Cardiac muscle cell (in vitro differentiated cells and primary cell): ENCODE measurements around the gene IKZF1. TPM values are rescaled to one million over a fixed set of nuclear protein-coding genes. Genes with fewer than 3 reads are reported as not detected.

ENCODE experiments used
- DNase-seq, 2 donors: peaks; one replicate each; pipeline versions ENCODE4 v3.0.0 to v3.0.0-alpha.2; 2010 to 2017; ENCODE audit warnings: low read depth in 1 of 2, low spot score in 1 of 2
- H3K27ac ChIP-seq: fragments of 200-600 bp; sonication (generic); 2 replicates; pipeline ENCODE4 v1.5.1; 2016
- H3K27me3 ChIP-seq: fragments of 200-600 bp; sonication (generic); 2 replicates; pipeline ENCODE4 v1.6.0; 2016; ENCODE audit warnings: control low read depth
- H3K36me3 ChIP-seq: fragments of 200-600 bp; sonication (generic); 2 replicates; pipeline ENCODE4 v1.5.1; 2016; ENCODE audit warnings: control low read depth
- H3K4me1 ChIP-seq: fragments of 200-600 bp; sonication (generic); 2 replicates; pipeline ENCODE4 v1.8.1; 2017; ENCODE audit warnings: low read depth, mild to moderate bottlenecking, mixed run types
- H3K4me3 ChIP-seq: fragments of 200-600 bp; sonication (generic); 2 replicates; pipeline ENCODE4 v1.5.1; 2016; ENCODE audit warnings: mild to moderate bottlenecking
- H3K9me3 ChIP-seq: fragments of 200-600 bp; sonication (generic); 2 replicates; pipeline ENCODE4 v1.5.1; 2017; ENCODE audit warnings: low read depth, mild to moderate bottlenecking, control low read depth
- polyA plus RNA-seq: library from polyadenylated mRNA; unstranded; fragments of >200 nt; fragmentation: Nextera tagmentation; extraction: Ambion mirVana; gene quantifications from 2 replicates; pipeline ENCODE4 v1.2.1, GENCODE V29; 2016
- total RNA-seq: library from RNA; depleted of rRNA; stranded (reverse); fragments of >200 nt; gene quantifications from 2 replicates; pipeline ENCODE4 v1.2.3, GENCODE V29; 2016
- TF ChIP-seq, protein P1 (sequence below): IDR thresholded peaks from 2 replicates; pipeline ENCODE4 v1.5.1; 2012; ENCODE audit warnings: low read depth, mild to moderate bottlenecking, low read length

The IKZF1 gene
- total and polyA plus RNA-seq, 2 experiments from 2014 or later = 0.30 TPM; not detected in 1

GRCh38 chr7:50310361-50310760 is 5.8 kb downstream of the IKZF1 start:
- no peak overlapping the region for H3K27ac ChIP-seq
- no peaks in the 10 kb centered on the region for H3K9me3 ChIP-seq
- no peak for DNase-seq
- peaks cover 47% of the 10 kb centered on the region for H3K27me3 ChIP-seq
- no peak overlapping the region for H3K4me3 ChIP-seq
- no peaks in the 10 kb centered on the region for H3K36me3 ChIP-seq
- TF ChIP-seq, protein P1, sequence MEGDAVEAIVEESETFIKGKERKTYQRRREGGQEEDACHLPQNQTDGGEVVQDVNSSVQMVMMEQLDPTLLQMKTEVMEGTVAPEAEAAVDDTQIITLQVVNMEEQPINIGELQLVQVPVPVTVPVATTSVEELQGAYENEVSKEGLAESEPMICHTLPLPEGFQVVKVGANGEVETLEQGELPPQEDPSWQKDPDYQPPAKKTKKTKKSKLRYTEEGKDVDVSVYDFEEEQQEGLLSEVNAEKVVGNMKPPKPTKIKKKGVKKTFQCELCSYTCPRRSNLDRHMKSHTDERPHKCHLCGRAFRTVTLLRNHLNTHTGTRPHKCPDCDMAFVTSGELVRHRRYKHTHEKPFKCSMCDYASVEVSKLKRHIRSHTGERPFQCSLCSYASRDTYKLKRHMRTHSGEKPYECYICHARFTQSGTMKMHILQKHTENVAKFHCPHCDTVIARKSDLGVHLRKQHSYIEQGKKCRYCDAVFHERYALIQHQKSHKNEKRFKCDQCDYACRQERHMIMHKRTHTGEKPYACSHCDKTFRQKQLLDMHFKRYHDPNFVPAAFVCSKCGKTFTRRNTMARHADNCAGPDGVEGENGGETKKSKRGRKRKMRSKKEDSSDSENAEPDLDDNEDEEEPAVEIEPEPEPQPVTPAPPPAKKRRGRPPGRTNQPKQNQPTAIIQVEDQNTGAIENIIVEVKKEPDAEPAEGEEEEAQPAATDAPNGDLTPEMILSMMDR = no peak
- no peaks in the 10 kb centered on the region for H3K4me1 ChIP-seq

GRCh38 chr7:50310956-50311355 is 6.4 kb downstream of the IKZF1 start:
- DNase-seq = no peak
- Histone ChIP-seq H3K4me3 (no peak overlapping the region), H3K27me3 (peaks cover 42% of the 10 kb centered on the region), H3K9me3 (no peaks in the 10 kb centered on the region), H3K27ac (no peak overlapping the region), H3K36me3 (no peaks in the 10 kb centered on the region), H3K4me1 (peaks cover 2% of the 10 kb centered on the region)
- TF ChIP-seq, protein P1 = no peak

- DNase-seq = no peak
- Histone ChIP-seq H3K4me3 (no peak overlapping the region), H3K27me3 (peaks cover 30% of the 10 kb centered on the region), H3K4me1 (peaks cover 2% of the 10 kb centered on the region), H3K36me3 (no peaks in the 10 kb centered on the region), H3K27ac (no peak overlapping the region), H3K9me3 (no peaks in the 10 kb centered on the region)
- TF ChIP-seq, protein P1 = no peak
Measured at GRCh38 chr7:50312250-50313162, 8.0 kb downstream of the IKZF1 start.

DNA sequence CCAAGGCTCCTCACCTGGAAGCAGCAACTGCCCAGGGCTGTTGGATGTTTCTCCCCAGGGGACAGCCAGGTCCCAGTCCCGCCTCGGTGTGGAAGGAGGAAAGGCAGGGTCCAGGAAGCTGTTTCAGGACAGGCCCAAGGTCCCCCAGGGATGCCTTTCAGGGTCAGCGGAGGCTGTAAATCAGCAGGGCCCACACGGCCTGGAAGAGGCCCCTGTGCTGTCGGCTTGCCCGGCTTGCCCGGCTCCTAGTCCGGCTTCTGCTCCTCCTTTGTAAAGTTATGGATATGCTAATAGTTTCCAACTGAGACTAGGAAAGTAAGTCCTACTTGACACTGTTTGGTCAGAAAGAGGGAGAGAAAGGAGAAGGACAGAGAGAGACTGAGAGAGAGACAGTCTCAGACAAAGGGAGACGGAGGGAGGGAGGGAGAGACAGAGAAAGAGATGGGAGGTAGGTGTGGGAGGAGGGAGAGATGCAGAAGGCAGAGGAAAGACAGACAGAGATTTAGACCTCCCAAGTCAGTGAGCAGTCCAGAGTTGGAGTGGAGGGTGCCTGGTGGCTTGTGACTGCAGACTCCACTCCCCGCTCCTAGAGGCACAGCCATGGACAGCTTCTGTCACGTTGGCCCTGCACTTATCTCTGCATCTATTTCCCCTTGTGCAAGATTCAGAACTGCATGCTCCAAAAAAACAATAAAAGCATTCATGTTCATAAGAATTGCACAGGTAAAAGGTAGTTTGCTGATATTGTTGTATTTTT is 10.5 kb downstream of the IKZF1 start:
- TF ChIP-seq, protein P1 = no peak
- Histone ChIP-seq H3K36me3 (no peaks in the 10 kb centered on the region), H3K27me3 (peaks cover 30% of the 10 kb centered on the region), H3K4me1 (peaks cover 5% of the 10 kb centered on the region), H3K27ac (no peak overlapping the region), H3K4me3 (no peak overlapping the region), H3K9me3 (no peaks in the 10 kb centered on the region)
- DNase-seq = no peak

GRCh38 chr7:50315739-50316671 is 11.5 kb downstream of the IKZF1 start:
- TF ChIP-seq, protein P1 = no peak
- no peaks in the 10 kb centered on the region for H3K36me3 ChIP-seq
- no peak overlapping the region for H3K27ac ChIP-seq
- no peaks in the 10 kb centered on the region for H3K9me3 ChIP-seq
- peaks cover 30% of the 10 kb centered on the region for H3K27me3 ChIP-seq
- no peak overlapping the region for H3K4me3 ChIP-seq
- H3K4me1 ChIP-seq = peaks cover 5% of the 10 kb centered on the region
- DNase-seq = peak in 1 of 2 donors; percentile 60
